Skeletal muscle cell (primary cell): ENCODE measurements around the gene PLD6.

ENCODE experiments used
- DNase-seq: peaks from one replicate; pipeline ENCODE4 v3.0.0-alpha.2; 2010; ENCODE audit warnings: low read depth
- H3K4me3 ChIP-seq: 2 replicates; pipeline ENCODE4 v1.5.1; 2011; ENCODE audit warnings: low read depth, mild to moderate bottlenecking, control low read depth, low read length, moderate library complexity

The PLD6 gene

DNA sequence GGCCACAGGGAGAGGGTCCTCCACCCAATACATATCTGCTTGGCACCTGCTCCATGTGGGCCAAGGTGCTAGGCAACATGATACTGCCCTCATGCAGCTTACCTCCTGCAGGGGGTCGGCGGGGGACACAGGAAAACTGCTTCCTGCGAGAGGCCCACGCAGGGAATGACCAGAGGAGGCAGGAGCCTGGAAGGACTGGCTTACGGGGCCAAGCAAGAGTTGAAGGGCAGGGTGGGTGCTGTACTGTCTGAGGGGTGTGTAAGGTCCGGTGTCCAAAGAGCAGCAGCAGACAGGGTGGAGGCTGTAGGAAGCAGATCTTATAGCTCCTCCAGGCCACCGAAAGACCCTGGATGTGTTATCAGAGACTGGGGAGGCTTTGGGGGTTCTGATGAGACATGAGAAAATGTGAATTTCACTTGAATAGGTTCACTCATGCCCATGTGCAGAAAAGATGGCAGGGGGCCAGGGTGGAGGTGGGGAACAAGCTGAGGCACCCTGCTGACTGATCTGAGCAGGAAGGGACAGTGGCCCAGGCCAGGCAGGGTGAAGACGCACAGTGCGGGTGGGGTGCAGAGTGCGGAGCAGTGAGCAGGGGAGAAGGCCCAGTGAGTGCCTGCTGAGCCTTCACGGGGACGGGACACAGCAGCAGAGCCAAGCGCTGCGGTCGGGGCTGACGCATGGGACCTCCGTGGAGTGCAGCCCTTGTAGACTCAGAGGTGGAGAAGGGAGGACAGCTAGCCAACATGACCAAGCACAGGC lies 22.6 kb upstream of the PLD6 start:
- DNase-seq, result no peak
- H3K4me3 ChIP-seq, result no peak overlapping the region

DNA sequence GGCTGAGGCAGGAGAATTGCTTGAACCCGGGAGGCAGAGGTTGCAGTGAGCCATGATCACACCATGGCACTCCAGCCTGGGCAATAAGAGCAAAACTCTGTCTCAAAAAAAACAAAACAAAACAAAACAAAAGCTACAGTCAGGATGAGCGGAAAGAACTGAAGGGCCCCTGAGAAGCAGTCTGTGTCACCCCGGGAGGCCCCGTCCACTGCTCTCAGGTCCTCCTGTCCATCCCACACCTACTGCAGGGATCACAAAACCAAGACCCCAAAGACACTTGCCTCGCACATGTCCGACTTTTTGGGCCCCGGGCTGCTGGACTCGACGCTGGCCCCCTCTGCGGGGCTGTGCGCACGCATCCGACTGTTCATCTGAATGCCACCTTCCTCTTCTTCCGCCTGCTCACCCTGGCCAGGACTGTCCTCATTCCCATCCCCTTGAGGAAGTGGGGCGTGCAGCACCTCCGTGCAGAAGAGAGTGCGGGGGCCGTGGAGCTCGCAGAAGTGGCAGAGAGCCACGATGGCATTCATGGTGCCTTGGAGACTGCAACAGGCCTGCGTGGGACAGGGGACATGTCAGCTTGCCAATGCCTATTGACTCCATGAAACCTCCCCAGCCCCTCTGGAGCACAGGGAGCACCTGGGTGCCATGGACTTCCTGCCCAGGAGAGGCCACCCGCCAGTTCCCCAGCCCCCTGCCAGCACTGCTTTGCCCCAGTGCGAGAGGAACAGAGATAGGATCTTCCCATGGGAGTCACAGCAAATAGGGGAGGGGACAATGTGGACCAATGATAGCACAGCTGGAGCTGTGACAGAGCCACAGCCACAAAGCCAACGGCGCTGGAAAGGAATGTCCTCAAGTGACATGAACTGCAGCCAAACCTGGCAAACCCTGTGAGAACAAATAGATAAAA lies 21.7 kb upstream of the PLD6 start:
- no peak overlapping the region for H3K4me3 ChIP-seq

DNA sequence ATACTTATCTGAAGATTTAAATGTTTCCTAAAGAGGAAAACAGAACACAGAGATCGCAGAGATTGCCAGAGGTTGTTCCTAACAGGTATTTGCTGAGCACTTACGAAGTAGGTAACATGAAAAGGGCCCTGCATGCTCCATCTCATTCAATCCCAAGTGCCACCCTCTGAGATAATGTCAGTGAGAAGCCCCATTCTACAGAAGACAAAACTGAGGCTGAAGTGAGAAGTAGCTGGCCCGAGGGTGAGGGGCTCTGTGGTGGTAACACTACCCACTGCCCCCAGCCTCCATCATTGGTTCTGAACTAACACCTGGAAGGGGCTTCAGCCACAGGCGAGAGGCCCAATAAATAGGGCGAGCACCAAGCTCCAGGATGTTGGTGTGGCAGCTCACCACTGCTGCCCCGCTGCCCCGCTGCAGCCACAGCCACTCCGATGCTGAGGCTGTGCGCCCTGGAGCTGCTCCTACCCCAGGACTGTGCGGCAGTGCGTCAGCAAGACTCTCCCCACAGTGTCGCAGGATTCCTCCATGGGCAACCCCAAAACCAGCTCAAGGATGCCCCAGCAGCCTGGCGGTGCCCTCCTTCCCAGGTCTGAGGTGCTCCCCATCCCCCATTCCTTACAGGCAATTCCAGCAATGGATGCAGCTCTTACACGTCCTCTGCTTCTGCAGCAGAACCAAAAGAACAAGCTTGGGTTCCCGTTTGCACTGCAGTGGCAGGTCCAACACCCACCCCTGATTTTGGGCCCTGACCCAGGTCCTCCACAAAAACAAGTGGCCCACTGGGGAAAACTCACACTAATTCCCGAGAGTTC lies 20.5 kb upstream of the PLD6 start:
- DNase-seq, result no peak
- H3K4me3 ChIP-seq, result no peak overlapping the region

More for the DNA sequence above, 21.7 kb upstream of the PLD6 start:
- DNase-seq, result no peak

DNA sequence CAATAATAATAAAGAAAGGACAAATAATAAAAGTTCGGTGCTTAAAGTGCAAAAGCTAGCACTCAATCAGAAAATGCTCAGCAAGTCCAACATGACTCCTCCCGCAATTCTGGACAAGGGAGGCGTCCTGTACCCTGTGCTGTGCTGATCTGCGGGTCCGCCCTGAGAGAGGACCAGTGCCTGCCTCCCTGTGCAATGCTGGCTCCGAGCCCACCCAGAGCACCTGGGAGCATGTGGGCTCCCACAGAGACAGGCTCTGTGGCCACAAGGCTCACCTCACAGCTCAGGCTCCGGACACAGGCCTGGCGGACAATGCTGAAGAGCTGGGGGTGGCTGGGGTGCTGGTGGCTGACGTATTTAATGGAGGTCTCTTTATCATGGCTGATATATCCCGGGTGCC lies 19.8 kb upstream of the PLD6 start:
- no peak for DNase-seq
- no peak overlapping the region for H3K4me3 ChIP-seq

DNA sequence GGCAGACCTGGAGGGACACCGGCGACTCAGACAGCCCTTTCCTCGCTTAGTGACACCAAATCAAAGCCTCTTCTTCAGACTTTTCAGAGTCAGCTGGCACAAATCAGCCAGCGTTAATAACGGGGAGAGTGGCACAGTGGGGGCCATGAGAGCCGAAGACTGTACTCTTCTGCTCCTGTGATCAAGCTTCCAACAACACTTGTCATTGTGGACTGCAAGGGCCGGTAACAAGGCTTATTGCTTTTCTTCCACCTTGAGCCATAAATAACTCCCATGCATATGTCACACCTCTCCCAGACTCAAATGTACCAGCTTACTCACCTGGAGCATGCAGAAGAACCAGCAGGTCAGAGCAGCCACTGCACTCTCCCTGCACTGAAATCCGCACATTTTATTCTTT lies 18.0 kb upstream of the PLD6 start:
- no peak overlapping the region for H3K4me3 ChIP-seq
- no peak for DNase-seq

DNA sequence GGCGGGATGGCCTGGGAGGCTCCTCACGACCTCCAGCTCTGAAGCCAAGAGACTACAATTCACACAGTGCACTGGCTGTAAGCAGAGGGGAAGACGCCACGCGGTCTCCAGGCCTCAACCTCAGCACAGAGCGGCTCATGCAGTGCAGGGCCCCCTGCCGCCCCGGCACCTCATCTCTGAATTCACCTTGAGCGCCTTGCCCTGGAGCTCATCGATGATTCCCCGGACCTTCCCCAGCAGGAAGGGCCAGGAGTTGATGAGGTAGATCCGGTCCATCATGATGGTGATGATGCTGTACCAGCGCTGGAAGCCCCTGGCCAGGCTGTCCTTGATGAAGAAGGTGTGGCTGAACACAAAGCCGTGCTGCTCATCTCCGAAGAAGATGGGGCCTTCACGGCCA lies 17.6 kb upstream of the PLD6 start:
- H3K4me3 ChIP-seq, result no peak overlapping the region

DNA sequence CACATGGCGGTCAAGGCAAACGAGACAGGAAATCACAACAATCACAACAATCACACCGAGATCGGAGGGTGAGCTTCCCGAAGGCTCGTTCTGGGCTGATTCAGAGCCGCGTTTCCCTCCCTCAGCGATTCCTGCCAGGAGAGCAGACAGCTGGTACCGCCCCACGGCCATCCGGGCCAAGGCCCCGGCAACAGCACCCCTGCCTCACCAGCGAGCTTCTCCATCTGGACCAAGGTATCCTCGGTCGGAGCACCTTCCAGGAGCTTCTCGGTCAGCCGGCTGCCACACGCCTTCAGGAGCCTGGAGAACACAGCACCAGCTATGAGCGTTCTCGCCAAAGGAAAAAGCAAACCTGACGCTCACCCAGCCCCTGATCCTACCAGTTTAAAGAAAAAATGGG lies 15.2 kb upstream of the PLD6 start:
- DNase-seq, result no peak
- H3K4me3 ChIP-seq, result no peak overlapping the region

More for the DNA sequence above, 17.6 kb upstream of the PLD6 start:
- no peak for DNase-seq

DNA sequence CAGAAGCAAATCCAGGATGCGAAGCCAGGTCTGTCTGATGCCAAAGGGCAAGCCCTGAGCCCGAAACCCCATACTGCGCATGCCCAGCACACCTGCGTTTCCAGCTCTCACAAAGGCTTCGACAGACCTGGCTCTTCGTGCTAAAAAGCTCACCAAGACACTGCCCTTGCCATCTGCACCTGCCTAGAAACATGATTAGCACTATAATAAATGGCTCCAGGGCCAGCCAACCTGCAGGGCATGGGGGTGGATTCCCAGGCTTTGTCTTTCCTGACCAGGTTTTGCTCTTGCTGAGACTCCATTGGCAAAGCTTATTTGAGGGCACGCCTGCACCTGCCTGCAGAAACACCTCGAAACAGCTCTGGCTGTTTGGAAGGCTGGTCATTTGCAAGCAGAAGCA lies 14.4 kb upstream of the PLD6 start:
- no peak for DNase-seq
- no peak overlapping the region for H3K4me3 ChIP-seq

DNA sequence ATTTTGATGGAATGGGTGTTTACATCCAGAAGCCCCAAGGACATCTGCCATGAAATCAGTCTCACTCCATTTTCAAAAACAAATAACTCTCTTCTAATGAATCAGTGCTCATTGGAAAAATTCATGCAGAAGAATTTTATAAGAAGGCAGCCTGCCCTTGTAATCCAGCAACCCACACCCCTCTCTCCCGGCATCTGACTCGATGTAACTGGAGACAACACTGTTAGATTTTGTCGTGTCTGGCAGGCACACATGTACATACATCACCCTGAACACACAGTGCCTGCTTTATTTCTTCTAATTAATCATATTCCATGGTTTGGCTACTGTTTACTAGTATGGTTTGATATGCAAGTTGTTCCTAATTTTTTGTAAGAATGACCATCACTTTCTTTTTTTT lies 11.9 kb upstream of the PLD6 start:
- DNase-seq, result no peak
- no peak overlapping the region for H3K4me3 ChIP-seq

DNA sequence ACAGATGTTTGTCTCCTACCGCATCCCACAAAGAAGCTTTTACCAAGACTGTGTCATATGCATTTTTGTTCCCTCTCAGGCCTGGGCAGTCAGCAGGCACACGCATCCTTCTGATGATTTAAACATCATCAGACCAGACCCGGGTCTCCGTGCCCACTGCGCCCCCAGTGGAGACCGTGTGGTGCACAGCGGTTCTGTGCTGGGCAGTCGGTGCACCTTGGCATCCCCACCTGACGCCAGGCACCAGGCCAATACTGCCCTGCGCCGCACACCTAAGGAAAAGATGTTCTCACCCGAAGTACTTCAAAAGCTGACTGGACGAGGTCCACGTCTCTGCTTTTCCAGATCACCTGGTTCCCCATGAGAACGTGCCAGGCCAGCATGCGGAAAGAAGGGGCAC lies 10.6 kb upstream of the PLD6 start:
- DNase-seq, result no peak
- no peak overlapping the region for H3K4me3 ChIP-seq

DNA sequence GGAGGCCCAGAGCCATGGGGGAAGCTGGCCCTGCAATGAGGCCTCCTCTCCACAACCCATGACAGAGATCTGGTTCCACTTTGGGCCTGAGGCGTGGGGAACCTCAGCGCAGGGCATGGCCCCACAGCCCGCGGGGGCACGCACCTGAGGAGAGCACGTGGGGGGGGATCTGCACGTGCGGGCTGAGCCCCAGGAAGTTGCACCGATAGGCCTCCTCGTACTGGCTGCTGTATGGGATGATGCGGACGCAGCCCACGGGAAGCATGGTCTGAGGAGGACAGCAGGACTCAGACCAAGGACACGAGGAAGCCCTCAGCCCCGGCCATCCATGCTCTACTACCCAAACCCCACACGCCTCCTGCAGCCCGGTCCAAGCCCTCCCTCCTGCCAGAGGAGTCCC lies 10.1 kb upstream of the PLD6 start:
- H3K4me3 ChIP-seq, result no peak overlapping the region
- DNase-seq, result no peak

DNA sequence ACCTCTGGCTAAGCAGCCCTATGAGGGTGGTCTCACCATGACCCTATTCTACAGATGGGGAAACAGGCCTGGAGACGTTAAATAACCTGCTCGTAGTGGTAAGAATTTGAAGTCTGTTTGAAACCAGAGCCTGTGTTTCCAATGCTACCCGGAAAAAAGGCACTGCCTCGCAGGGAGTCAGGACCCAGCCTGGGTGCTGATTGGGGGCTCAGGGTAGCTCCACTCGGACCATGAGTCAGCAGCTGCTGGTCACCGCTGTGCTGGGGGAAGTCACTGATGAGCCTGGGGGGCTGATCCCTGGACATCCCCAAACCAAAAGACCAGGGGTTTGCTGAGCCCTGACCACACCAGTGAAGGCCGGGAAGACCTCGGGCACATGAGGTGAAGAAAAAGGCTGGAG lies 9.4 kb upstream of the PLD6 start:
- no peak for DNase-seq
- no peak overlapping the region for H3K4me3 ChIP-seq

DNA sequence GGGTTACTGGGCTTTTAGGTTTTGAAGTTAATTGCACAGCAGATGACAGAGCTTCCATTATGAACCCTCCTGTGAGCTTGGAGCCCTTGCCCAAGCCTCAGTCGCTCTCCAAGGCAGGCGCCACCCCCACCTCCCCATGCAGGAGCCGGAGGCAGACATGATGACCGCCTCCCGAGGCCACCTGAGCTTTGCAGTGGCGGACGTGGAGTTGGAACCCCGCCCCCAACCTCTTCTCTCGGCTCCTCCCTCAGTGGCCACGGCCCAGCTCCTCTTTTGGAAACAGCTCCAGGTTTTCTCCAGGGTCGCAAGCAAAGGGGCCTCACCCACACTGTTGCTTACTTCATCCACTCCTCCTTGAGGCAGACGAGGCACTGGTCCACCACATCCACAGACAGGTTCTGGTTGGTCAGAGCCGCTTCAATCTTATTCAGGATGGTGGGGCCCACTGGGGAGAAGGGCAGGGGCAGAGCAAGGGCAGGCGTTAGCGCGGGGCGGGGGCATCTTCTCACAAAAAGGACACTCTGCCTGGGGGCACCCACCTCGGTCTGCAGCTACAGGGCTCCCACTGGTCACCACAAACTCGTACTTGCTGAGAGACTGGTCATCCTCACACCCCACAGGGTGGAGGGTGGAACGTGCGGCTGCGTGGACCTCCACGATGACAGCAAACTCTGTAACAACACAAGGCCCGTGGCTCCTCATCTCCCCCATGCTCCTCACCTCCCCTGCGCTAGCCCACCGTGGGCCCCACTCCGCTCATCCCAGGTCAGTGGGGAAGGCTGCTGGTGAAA lies 8.7 kb upstream of the PLD6 start:
- no peak for DNase-seq
- no peak overlapping the region for H3K4me3 ChIP-seq

DNA sequence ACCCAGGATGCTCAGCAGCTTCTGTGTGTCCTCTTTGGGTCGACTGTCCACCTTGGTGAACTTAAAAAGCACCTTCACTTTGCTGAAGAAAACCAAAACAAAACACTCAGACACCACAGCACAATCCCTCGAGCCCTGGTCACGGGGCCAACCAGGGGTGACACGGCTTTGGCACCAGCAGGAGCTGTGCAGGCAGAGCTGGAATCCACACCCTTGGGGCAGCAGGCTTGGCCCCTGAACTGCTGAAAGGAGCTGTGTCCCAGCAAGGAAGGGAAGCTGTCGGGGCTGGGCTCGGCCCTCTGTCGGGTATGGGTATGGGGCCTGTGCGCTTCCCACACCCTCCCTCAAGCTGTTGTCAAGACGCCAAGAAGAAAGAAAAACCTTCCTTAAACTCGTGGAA lies 7.6 kb upstream of the PLD6 start:
- H3K4me3 ChIP-seq, result no peak overlapping the region
- DNase-seq, result no peak

DNA sequence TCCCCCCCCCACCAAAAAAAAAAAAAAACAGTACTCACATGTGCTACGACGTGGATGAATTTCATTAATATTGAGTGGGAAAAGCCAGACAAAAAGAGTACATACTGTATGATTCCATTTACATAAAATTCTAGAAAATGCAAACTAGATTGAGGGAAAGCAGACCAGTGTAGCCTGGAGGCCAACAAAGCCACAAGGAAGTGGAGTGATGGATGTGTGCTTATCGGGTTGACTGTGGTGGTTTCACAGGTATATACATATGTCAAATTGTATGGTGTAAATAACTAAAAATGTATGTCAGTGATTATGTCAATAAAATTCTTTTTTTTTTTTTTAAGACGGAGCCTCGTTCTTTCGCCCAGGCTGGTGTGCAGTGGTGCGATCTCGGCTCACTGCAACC lies 1.9 kb upstream of the PLD6 start:
- DNase-seq, result no peak
- no peak overlapping the region for H3K4me3 ChIP-seq

DNA sequence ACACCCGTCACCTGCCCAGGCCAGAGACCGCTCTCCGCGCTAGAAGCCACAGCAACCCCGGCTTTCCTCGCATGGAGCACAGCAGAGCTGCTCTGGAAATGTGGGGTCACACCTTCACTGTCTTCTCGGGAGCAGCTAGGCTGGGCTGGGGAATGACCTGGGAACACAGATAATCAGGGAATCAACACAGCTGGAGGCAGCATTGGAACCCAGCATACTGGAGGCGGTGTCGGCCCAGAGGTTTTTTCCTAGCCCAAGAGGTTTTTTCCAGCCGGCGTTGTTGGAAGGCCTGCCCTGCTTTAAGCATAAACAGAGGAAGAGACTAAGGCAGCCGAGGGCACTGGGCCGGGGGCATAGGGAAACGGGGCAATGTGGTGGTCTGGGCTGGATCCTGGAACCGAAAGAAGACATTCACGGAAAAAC lies 791 bp upstream of the PLD6 start:
- no peak for DNase-seq
- H3K4me3 ChIP-seq, result no peak overlapping the region

DNA sequence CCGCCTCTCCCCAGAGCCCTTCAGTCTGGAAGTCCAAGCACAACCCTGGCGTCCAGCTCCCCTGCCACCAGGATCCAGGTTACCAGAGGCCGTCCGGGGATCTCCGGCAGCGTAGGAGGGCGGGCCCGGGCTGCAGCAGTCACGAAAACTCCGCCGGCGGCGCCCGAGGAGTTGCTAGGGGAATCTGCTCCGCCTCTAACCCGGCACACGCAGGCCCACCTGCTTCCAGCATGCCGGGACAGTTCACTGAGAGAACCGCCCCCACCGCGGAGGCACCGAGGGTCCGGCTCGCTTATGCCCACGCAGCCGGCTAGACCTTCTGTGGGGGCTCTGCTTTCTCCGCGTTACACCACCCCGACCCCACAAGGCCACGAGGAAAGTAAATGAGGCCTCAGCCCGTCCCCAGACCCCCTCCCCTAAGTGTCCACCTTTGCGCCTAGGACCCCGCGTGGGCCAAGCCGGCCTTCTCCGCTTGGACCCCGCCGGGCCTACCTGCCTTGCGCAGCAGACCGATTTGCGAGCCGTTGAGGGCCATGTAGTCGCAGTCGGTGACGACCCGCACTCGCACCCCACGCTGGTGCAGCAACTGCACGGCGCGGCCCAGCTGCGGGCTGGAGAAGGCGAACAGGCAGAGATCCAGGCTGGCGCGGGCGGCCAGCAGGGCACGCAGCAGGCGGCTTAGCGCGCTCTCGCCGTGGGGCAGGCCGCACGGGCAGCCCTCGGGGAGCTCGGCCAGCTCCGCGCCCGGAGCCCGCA lies 587 bp downstream of the PLD6 start:
- no peak for DNase-seq
- H3K4me3 ChIP-seq, result peak overlapping the region; percentile 53

DNA sequence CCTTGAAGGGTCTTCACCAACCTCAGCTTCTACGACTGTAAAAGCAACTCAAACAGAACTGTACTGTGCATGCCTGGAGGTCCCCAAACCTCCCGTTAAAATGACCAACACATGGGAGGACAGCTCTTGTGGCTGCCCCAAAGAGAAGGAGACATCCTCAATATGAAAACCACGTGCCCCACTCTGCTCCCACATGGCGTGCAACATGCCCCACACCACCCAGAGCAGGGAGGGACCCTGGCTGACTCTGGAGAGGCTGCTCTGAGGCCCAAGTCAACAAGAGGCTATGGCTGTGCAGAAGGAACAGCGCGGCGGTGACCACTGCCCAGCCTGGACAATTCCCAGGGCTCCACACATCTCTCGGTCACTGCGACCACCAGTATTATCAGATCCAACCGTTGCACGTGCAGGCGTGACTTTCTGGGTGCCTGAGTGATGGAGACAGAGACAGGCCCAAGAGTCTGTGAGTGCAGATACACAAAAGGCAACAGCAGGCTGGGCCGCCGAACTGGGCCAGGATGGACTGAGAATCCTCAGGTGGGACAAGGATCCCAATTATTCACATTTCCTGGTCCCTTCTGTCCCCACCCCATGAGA lies 1.4 kb downstream of the PLD6 start:
- peak overlapping the region; percentile 53 for H3K4me3 ChIP-seq

More for the DNA sequence above, 1.4 kb downstream of the PLD6 start:
- no peak for DNase-seq
